K562 (cell line): Measurements from ENCODE around the gene GASK1A. TPM values are rescaled to one million over a fixed set of nuclear protein-coding genes. Genes with fewer than 3 reads are reported as not detected.

ENCODE experiments used
- ATAC-seq: fragments of 200-7000 bp; cut with Tn5 transposase; 3 replicates; pipeline ENCODE4 v1.9.1; 2020; ENCODE audit warnings: moderate library complexity
- BruUV-seq: library from RNA; stranded (reverse); fragments of 400-500 nt; replicated peaks from 2 replicates; lab custom pipeline; 2021; lab: Mats Ljungman, UMichigan
- CTCF ChIA-PET: fragments of 300-600 bp; formaldehyde crosslinking; extraction: SDS; loops from one replicate; lab custom pipeline; 2021; ENCODE audit warnings: low intra/inter-chr PET ratio; lab: Yijun Ruan, JAX
- POLR2A ChIA-PET: fragments of 300-600, 350-650 bp; sonication (Branson Sonifier 250); formaldehyde crosslinking; extraction: SDS; loops from one replicate; lab custom pipeline; 2021; ENCODE audit warnings: antibody characterized with exemption, inconsistent platforms; lab: Yijun Ruan, JAX
- DNase-seq, 4 experiments: peaks; one replicate each; pipeline versions ENCODE4 v3.0.0 to v3.0.0-alpha.2; 2011 to 2018; ENCODE audit warnings: low spot score in 3 of 4, mixed read lengths in 3 of 4; ENCODE audit errors: extremely low read depth in 1 of 4
- FAIRE-seq: peaks from 2 replicates; lab custom pipeline; 2011; peaks lifted over from hg19 to GRCh38; lab: Jason Lieb, UNC
- H2AFZ ChIP-seq: 2 replicates; pipeline ENCODE4 v1.6.0; 2011; ENCODE audit warnings: low read depth, low read length, control low read depth, inconsistent platforms
- H3K27ac ChIP-seq: fragments of 200-600 bp; 3 replicates; pipeline ENCODE4 v1.8.0; 2011; ENCODE audit warnings: low read depth, mild to moderate bottlenecking, control low read depth, inconsistent platforms, low read length, moderate library complexity, mixed read lengths; ENCODE audit errors: extremely low read depth
- H3K27me3 ChIP-seq, 2 experiments: fragments of 300-600 bp in 1 of 2; 2 replicates in 1 of 2; 3 replicates in 1 of 2; pipeline versions ENCODE4 v1.6.0 to v1.8.0; 2011; ENCODE audit warnings: inconsistent platforms in 2 of 2, low read length in 2 of 2, mild to moderate bottlenecking in 1 of 2, mixed read lengths in 1 of 2, moderate library complexity in 1 of 2; ENCODE audit not compliant: control insufficient read depth in 2 of 2, insufficient read depth in 2 of 2
- H3K36me3 ChIP-seq: fragments of 300-600 bp; 3 replicates; pipeline ENCODE4 v1.8.0; 2011; ENCODE audit warnings: mild to moderate bottlenecking, low read length, inconsistent platforms; ENCODE audit not compliant: control insufficient read depth, insufficient read depth
- H3K4me1 ChIP-seq, 2 experiments: fragments of 200-600 bp in 1 of 2; replicated peaks in 1 of 2; 2 replicates in 1 of 2; 3 replicates in 1 of 2; pipeline versions ENCODE4 v1.5.1 to v1.8.0; 2011; ENCODE audit warnings: inconsistent platforms in 2 of 2, low read length in 2 of 2, mild to moderate bottlenecking in 1 of 2, mixed read lengths in 1 of 2, moderate library complexity in 1 of 2; ENCODE audit not compliant: control insufficient read depth in 2 of 2, insufficient read depth in 2 of 2
- H3K4me2 ChIP-seq: 2 replicates; pipeline ENCODE4 v1.6.1; 2011; ENCODE audit warnings: low read length, control low read depth, inconsistent platforms, mixed read lengths; ENCODE audit not compliant: insufficient read depth
- H3K4me3 ChIP-seq: fragments of 200-600 bp; sonication (generic), shearing (Covaris generic); 2 replicates; pipeline ENCODE4 v1.5.1; 2016; ENCODE audit warnings: control low read depth, inconsistent platforms
- H3K79me2 ChIP-seq: fragments of 200-600 bp; 3 replicates; pipeline ENCODE4 v1.8.0; 2011; ENCODE audit warnings: low read length, inconsistent platforms; ENCODE audit not compliant: control insufficient read depth, insufficient read depth
- H3K9ac ChIP-seq, 2 experiments: 2 replicates each; pipeline versions ENCODE4 v1.6.0 to v1.6.1; 2011; ENCODE audit warnings: low read depth in 2 of 2, low read length in 2 of 2, control low read depth in 1 of 2, inconsistent platforms in 1 of 2, mild to moderate bottlenecking in 1 of 2, mixed read lengths in 1 of 2; ENCODE audit not compliant: insufficient read depth in 1 of 2
- H3K9me1 ChIP-seq: one replicate; pipeline ENCODE4 v1.6.0; 2011; ENCODE audit warnings: inconsistent platforms, mild to moderate bottlenecking, low read length, moderate library complexity; ENCODE audit not compliant: control insufficient read depth, insufficient read depth
- H3K9me3 ChIP-seq: replicated peaks from 2 replicates; pipeline ENCODE4 v1.5.1; 2011; ENCODE audit warnings: low read depth, low read length, inconsistent platforms; ENCODE audit not compliant: control insufficient read depth, insufficient read depth
- H4K20me1 ChIP-seq: replicated peaks from 2 replicates; pipeline ENCODE4 v1.6.1; 2011; ENCODE audit warnings: low read length, inconsistent platforms, mixed read lengths; ENCODE audit not compliant: control insufficient read depth, insufficient read depth
- DDX20 ChIP-seq: fragments of 450-650 bp; IDR thresholded peaks from 2 replicates; pipeline ENCODE4 v1.6.1; 2016; ENCODE audit warnings: missing genetic modification characterization, low read depth, mild to moderate bottlenecking, missing compliant biosample characterization, moderate library complexity
- HNRNPK ChIP-seq: fragments of 200-400 bp; formaldehyde crosslinking; IDR thresholded peaks from one replicate; pipeline ENCODE4 v1.6.1; 2018; ENCODE audit warnings: mild to moderate bottlenecking, low read depth, low read length; ENCODE audit not compliant: poor library complexity, severe bottlenecking
- PREB ChIP-seq: sonication (generic); formaldehyde crosslinking; IDR thresholded peaks from 2 replicates; pipeline ENCODE4 v1.8.1; 2023; ENCODE audit warnings: mild to moderate bottlenecking, missing genetic modification reagents
- SLC30A9 ChIP-seq: fragments of 250-450 bp; sonication (Bioruptor Pico); IDR thresholded peaks from 2 replicates; pipeline ENCODE4 v1.8.0; 2022; ENCODE audit warnings: mild to moderate bottlenecking, moderate library complexity
- WGBS: fragments of 100-300 bp; shearing (Covaris generic); methylation state at CpG from one replicate; pipeline ENCODE4 v1.1.6; 2016; ENCODE audit warnings: low coverage, mixed read lengths; ENCODE audit not compliant: insufficient coverage; ENCODE audit errors: missing lambda C conversion rate; 5-methylcytosine and 5-hydroxymethylcytosine counted together
- in situ Hi-C: fragments of 300-500 bp; cut with MboI; formaldehyde crosslinking; loops from 4 replicates; pipeline ENCODE4 v1.15.0; 2018; ENCODE audit warnings: inconsistent platforms, mixed read lengths
- intact Hi-C: fragments of 100-400 bp; cut with micrococcal nuclease; formaldehyde crosslinking; loops from 2 replicates; pipeline ENCODE4 v1.14.2; 2022
- polyA plus RNA-seq, 8 experiments: library from polyadenylated mRNA; depleted of rRNA in 4 of 8; stranded (reverse) in 5 of 8; unstranded in 3 of 8; fragments of >200 nt; fragmentation: Nextera tagmentation in 2 of 8; fragmentation: Illumina TruSeq in 1 of 8; extraction: Ambion mirVana in 2 of 8; extraction: Trizol in 1 of 8; gene quantifications; 2 replicates each; pipeline versions ENCODE4 v1.2.1 to v1.2.3, GENCODE V29; 2011 to 2014; ENCODE audit warnings: inconsistent platforms in 1 of 8, missing spikeins in 1 of 8
- total RNA-seq, 7 experiments: library from RNA; depleted of rRNA in 6 of 7; stranded (reverse); fragments of >200 nt in 6 of 7; fragmentation: Illumina TruSeq in 2 of 7; extraction: Trizol in 2 of 7; gene quantifications; 2 replicates each; pipeline versions ENCODE4 v1.2.1 to v1.2.3, GENCODE V29; 2011 to 2021; ENCODE audit warnings: low replicate concordance in 1 of 7

Gene GASK1A
- total and polyA plus RNA-seq, 9 of the 15 experiments (the other 6 are each of a cell fraction or from before 2014, with no cell fraction given) = 0.04 to 0.11 (median 0.05) TPM; not detected in 5

GRCh38 chr3:43034200-43034599, 55.1 kb downstream of the GASK1A start:
- Histone ChIP-seq H3K4me3 (no peak overlapping the region), H3K9ac (no peak overlapping the region), H3K9me1 (no peaks in the 10 kb centered on the region), H3K36me3 (no peaks in the 10 kb centered on the region), H3K27ac (no peak overlapping the region), H3K9me3 (no peaks in the 10 kb centered on the region), H3K27me3 (peaks cover 28 to 68% of the 10 kb centered on the region in 2 experiments), H3K79me2 (no peaks in the 10 kb centered on the region), H3K4me2 (no peak overlapping the region), H3K4me1 (no peaks in the 10 kb centered on the region), H4K20me1 (no peaks in the 10 kb centered on the region; the same call in 1 of the 2 replicates), H2AFZ (no peak overlapping the region)
- BruUV-seq = no TSS peak
- in situ Hi-C loops (loop anchor here (10.0 kb wide), 1 partner anchor 1011 kb away; no protein-coding TSS in a partner anchor), intact Hi-C loops (no loop called here)
- 0% methylated on average over 4 of the region's 4 CpGs for WGBS
- CTCF ChIA-PET = no interaction called here
- POLR2A ChIA-PET = interaction anchor here (1.8 kb wide), 1 partner anchor 20 kb away, joined by 4 read pairs; no protein-coding TSS in a partner anchor
- FAIRE-seq = no peak
- no peak for DNase-seq
- TF ChIP-seq SLC30A9 (CRISPR knock-in tag) (no peak), DDX20 (no peak), PREB (CRISPR knock-in tag) (no peak), HNRNPK (no peak)
- ATAC-seq = no peak
